IMR-90 (cell line): ENCODE results near the gene DTNA. TPM values are rescaled to one million over a fixed set of nuclear protein-coding genes. Genes with fewer than 3 reads are reported as not detected.

Experiments
- ATAC-seq: fragments of 200-7000 bp; cut with Tn5 transposase; 2 replicates; pipeline ENCODE4 v1.9.1; 2020; ENCODE audit warnings: low read depth, mild to moderate bottlenecking, moderate library complexity
- BruUV-seq: library from RNA; stranded (reverse); fragments of 400-500 nt; replicated peaks from 2 replicates; lab custom pipeline; 2021; lab: Mats Ljungman, UMichigan
- CTCF ChIA-PET: fragments of 300-600 bp; formaldehyde crosslinking; extraction: SDS; loops from one replicate; lab custom pipeline; 2021; ENCODE audit warnings: antibody characterized with exemption; lab: Yijun Ruan, JAX
- POLR2A ChIA-PET: fragments of 300-600 bp; sonication (Branson Sonifier 250); formaldehyde crosslinking; loops from one replicate; lab custom pipeline; 2022; ENCODE audit warnings: antibody characterized with exemption; ENCODE audit not compliant: unreplicated experiment; lab: Charles Lee
- DNase-seq: peaks from one replicate; pipeline ENCODE4 v3.0.0; 2013
- H2AFZ ChIP-seq: replicated peaks from 2 replicates; pipeline ENCODE3; 2013; ENCODE audit warnings: low read length, mild to moderate bottlenecking; ENCODE audit not compliant: poor library complexity
- H2AK5ac ChIP-seq: 2 replicates; pipeline ENCODE4 v1.6.1; 2013; ENCODE audit warnings: low read depth, low read length, inconsistent platforms
- H2AK9ac ChIP-seq: replicated peaks from 2 replicates; pipeline ENCODE3; 2013; ENCODE audit warnings: mild to moderate bottlenecking, low read depth, low read length, moderate library complexity; ENCODE audit not compliant: poor library complexity
- H2BK120ac ChIP-seq: 2 replicates; pipeline ENCODE4 v1.6.1; 2013; ENCODE audit warnings: low read depth, low read length, inconsistent platforms
- H2BK15ac ChIP-seq: 3 replicates; pipeline ENCODE4 v1.6.1; 2013; ENCODE audit warnings: low read depth, low read length, inconsistent platforms
- H2BK20ac ChIP-seq: 2 replicates; pipeline ENCODE4 v1.6.1; 2013; ENCODE audit warnings: low read depth, mild to moderate bottlenecking, inconsistent platforms, low read length, moderate library complexity
- H2BK5ac ChIP-seq: 2 replicates; pipeline ENCODE4 v1.6.1; 2013; ENCODE audit warnings: mild to moderate bottlenecking, low read depth, low read length, inconsistent platforms; ENCODE audit not compliant: poor library complexity, severe bottlenecking
- H3K14ac ChIP-seq: replicated peaks from 2 replicates; pipeline ENCODE4 v1.6.1; 2013; ENCODE audit warnings: low read depth, low read length, inconsistent platforms
- H3K18ac ChIP-seq: 2 replicates; pipeline ENCODE4 v1.6.1; 2013; ENCODE audit warnings: low read depth, low read length, control low read depth
- H3K23ac ChIP-seq: 2 replicates; pipeline ENCODE4 v1.6.1; 2013; ENCODE audit warnings: low read depth, low read length, inconsistent platforms
- H3K27ac ChIP-seq: 2 replicates; pipeline ENCODE4 v1.5.1; 2013; ENCODE audit warnings: mild to moderate bottlenecking, control low read depth, low read length; ENCODE audit not compliant: insufficient read depth
- H3K27me3 ChIP-seq: 2 replicates; pipeline ENCODE4 v1.6.1; 2013; ENCODE audit warnings: low read length; ENCODE audit not compliant: control insufficient read depth, insufficient read depth
- H3K36me3 ChIP-seq: 2 replicates; pipeline ENCODE4 v1.6.1; 2013; ENCODE audit warnings: low read length, mixed read lengths; ENCODE audit not compliant: control insufficient read depth, insufficient read depth
- H3K4ac ChIP-seq: 2 replicates; pipeline ENCODE4 v1.6.1; 2013; ENCODE audit warnings: low read depth, low read length, inconsistent platforms
- H3K4me1 ChIP-seq: 2 replicates; pipeline ENCODE4 v1.6.1; 2013; ENCODE audit warnings: low read length, mixed read lengths; ENCODE audit not compliant: control insufficient read depth, insufficient read depth
- H3K4me2 ChIP-seq: 2 replicates; pipeline ENCODE4 v1.6.1; 2013; ENCODE audit warnings: low read depth, mild to moderate bottlenecking, control low read depth, low read length, moderate library complexity
- H3K4me3 ChIP-seq: 2 replicates; pipeline ENCODE4 v1.5.1; 2013; ENCODE audit warnings: low read depth, mild to moderate bottlenecking, control low read depth, low read length, moderate library complexity; ENCODE audit not compliant: insufficient read depth
- H3K56ac ChIP-seq: 2 replicates; pipeline ENCODE4 v1.6.1; 2013; ENCODE audit warnings: low read length, inconsistent platforms; ENCODE audit not compliant: insufficient read depth; ENCODE audit errors: extremely low read depth
- H3K79me1 ChIP-seq, 2 experiments: 2 replicates each; pipeline ENCODE4 v1.6.1; 2013; ENCODE audit warnings: low read length in 2 of 2, inconsistent platforms in 1 of 2, low read depth in 1 of 2
- H3K9ac ChIP-seq: 2 replicates; pipeline ENCODE4 v1.6.1; 2013; ENCODE audit warnings: low read depth, low read length, control low read depth
- H3K9me1 ChIP-seq: 2 replicates; pipeline ENCODE4 v1.6.1; 2013; ENCODE audit warnings: low read length, inconsistent platforms; ENCODE audit not compliant: insufficient read depth
- H3K9me3 ChIP-seq: 2 replicates; pipeline ENCODE4 v1.6.1; 2013; ENCODE audit warnings: low read length; ENCODE audit not compliant: control insufficient read depth, insufficient read depth
- H4K20me1 ChIP-seq: 2 replicates; pipeline ENCODE4 v1.6.1; 2013; ENCODE audit warnings: low read length, inconsistent platforms; ENCODE audit not compliant: insufficient read depth
- H4K5ac ChIP-seq: 2 replicates; pipeline ENCODE4 v1.6.1; 2013; ENCODE audit warnings: mild to moderate bottlenecking, low read depth, low read length, control low read depth
- H4K8ac ChIP-seq, 2 experiments: 2 replicates each; pipeline ENCODE4 v1.6.1; 2013; ENCODE audit warnings: low read depth in 2 of 2, low read length in 2 of 2, control low read depth in 1 of 2, inconsistent platforms in 1 of 2
- H4K91ac ChIP-seq: 2 replicates; pipeline ENCODE4 v1.6.1; 2013; ENCODE audit warnings: low read depth, low read length, inconsistent platforms; ENCODE audit not compliant: insufficient read depth
- CHD1 ChIP-seq: IDR thresholded peaks from 2 replicates; pipeline ENCODE4 v1.6.1; 2012; ENCODE audit warnings: low read depth, low read length, improper control_type of control experiment
- RFX5 ChIP-seq: IDR thresholded peaks from 2 replicates; pipeline ENCODE4 v1.8.0; 2012; ENCODE audit warnings: low read depth, mild to moderate bottlenecking, low read length, moderate library complexity
- SMC3 ChIP-seq: fragments of 150-350 bp; IDR thresholded peaks from 2 replicates; pipeline ENCODE4 v1.6.1; 2016; ENCODE audit warnings: low read depth, mild to moderate bottlenecking, antibody characterized with exemption, low read length, moderate library complexity
- WGBS, 2 experiments: methylation state at CpG; one replicate each; pipeline versions ENCODE4 v1.1.5 to v1.1.7; 2013; ENCODE audit warnings: missing lambda C conversion rate in 2 of 2; ENCODE audit not compliant: insufficient read length in 1 of 2; ENCODE audit errors: extremely low coverage in 2 of 2; 5-methylcytosine and 5-hydroxymethylcytosine counted together
- dilution Hi-C: fragments of 300-500 bp; cut with HindIII; formaldehyde crosslinking; loops from one replicate; pipeline ENCODE4 v1.14.3; 2018; ENCODE audit warnings: low sequenced_read_pairs; ENCODE audit not compliant: unreplicated experiment
- in situ Hi-C: fragments of 300-500 bp; cut with MboI; formaldehyde crosslinking; loops from 3 replicates; pipeline ENCODE4 v1.14.3; 2019; ENCODE audit warnings: low sequenced_read_pairs, inconsistent platforms, mixed read lengths
- intact Hi-C: fragments of 100-400 bp; cut with micrococcal nuclease; formaldehyde crosslinking; loops from 2 replicates; pipeline ENCODE4 v1.10.0; 2022
- polyA plus RNA-seq, 3 experiments: library from polyadenylated mRNA; depleted of rRNA; stranded (reverse); fragments of >200 nt; gene quantifications; 2 replicates each; pipeline ENCODE4 v1.2.3, GENCODE V29; 2012; ENCODE audit warnings: low replicate concordance in 1 of 3
- total RNA-seq: library from RNA; depleted of rRNA; stranded (reverse); fragments of >200 nt; gene quantifications from 2 replicates; pipeline ENCODE4 v1.2.3, GENCODE V29; 2012
- TF ChIP-seq, protein P1 (sequence below): fragments of 150-350 bp; IDR thresholded peaks from 2 replicates; pipeline ENCODE4 v1.6.1; 2016; ENCODE audit warnings: low read depth, mild to moderate bottlenecking, low read length, moderate library complexity, borderline replicate concordance

Gene DTNA
- total and polyA plus RNA-seq, 2 of the 4 experiments (the other 2 are of a cell fraction) = 9.5 to 10.8 TPM

DNA sequence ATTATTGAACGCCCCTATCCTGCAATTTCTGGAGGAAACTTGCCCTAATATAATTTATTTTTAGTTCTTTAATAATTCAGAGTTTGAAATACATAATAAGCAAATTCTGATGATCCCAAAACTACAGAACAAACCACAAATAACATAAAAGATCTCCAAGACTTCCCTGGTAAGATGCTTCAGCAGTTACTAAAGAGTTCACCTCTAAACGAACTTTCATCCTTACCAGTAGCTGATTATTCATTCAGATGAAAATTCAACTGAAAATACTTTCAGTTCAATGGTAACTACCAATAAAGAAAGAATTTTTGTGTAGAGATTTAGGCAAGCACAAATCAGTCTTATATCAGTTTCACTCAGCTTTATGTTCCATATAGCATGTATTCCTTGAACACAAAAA, 201.0 kb downstream of the DTNA start:
- no TSS peak for BruUV-seq
- ATAC-seq (no peak), DNase-seq (no peak)
- Histone ChIP-seq H2AK5ac (no peak overlapping the region), H3K23ac (no peak overlapping the region), H3K4ac (no peak overlapping the region), H3K27ac (no peak overlapping the region), H2BK120ac (no peak overlapping the region), H3K9ac (no peak overlapping the region), H2AFZ (no peak overlapping the region), H3K79me1 (no peaks in the 10 kb centered on the region), H3K4me3 (no peak overlapping the region), H3K56ac (no peak overlapping the region), H4K8ac (no peak overlapping the region), H2BK20ac (no peak overlapping the region), H3K27me3 (no peaks in the 10 kb centered on the region), H3K4me1 (peaks cover 16% of the 10 kb centered on the region), H4K5ac (no peak overlapping the region), H2BK5ac (no peak overlapping the region), H4K20me1 (no peaks in the 10 kb centered on the region; the same call in 1 of the 2 replicates), H3K4me2 (no peak overlapping the region), H3K9me1 (peaks cover 6% of the 10 kb centered on the region), H3K18ac (no peak overlapping the region), H2BK15ac (no peak overlapping the region), H4K91ac (no peak overlapping the region), H2AK9ac (no peak overlapping the region), H3K36me3 (no peaks in the 10 kb centered on the region), H3K9me3 (no peaks in the 10 kb centered on the region), H3K14ac (no peak overlapping the region)
- dilution Hi-C loops = no loop called here
- ChIA-PET POLR2A (no interaction called here), CTCF (no interaction called here)
- intact Hi-C loops = no loop called here
- WGBS, 2 experiments = no CpG with 5 or more reads among the region's 2 CpGs
- no peak for TF ChIP-seq SMC3
- TF ChIP-seq, protein P1, sequence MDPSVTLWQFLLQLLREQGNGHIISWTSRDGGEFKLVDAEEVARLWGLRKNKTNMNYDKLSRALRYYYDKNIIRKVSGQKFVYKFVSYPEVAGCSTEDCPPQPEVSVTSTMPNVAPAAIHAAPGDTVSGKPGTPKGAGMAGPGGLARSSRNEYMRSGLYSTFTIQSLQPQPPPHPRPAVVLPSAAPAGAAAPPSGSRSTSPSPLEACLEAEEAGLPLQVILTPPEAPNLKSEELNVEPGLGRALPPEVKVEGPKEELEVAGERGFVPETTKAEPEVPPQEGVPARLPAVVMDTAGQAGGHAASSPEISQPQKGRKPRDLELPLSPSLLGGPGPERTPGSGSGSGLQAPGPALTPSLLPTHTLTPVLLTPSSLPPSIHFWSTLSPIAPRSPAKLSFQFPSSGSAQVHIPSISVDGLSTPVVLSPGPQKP = no peak
- TF ChIP-seq CHD1 = no peak
- no peak for TF ChIP-seq RFX5
- in situ Hi-C loops = no loop called here
